BJ (cell line): ENCODE data around the gene FGD1. TPM values are rescaled to one million over a fixed set of nuclear protein-coding genes. Genes with fewer than 3 reads are reported as not detected.
"Not testable (repeated sequence)": the region's sequence is repeated elsewhere in the genome, so short reads cannot be mapped to it uniquely, and the experiment has no call there.

Experiments
- CTCF ChIA-PET: fragments of 350-600 bp; formaldehyde crosslinking; extraction: SDS; loops from one replicate; lab custom pipeline; 2021; ENCODE audit warnings: antibody characterized with exemption, inconsistent platforms; lab: Yijun Ruan, JAX
- POLR2A ChIA-PET: fragments of 300-600 bp; sonication (Branson Sonifier 250); formaldehyde crosslinking; extraction: SDS; loops from one replicate; lab custom pipeline; 2021; ENCODE audit warnings: antibody characterized with exemption; lab: Charles Lee
- DNase-seq: peaks from one replicate; pipeline ENCODE4 v3.0.0-alpha.2; 2011; ENCODE audit warnings: low read depth
- H3K27me3 ChIP-seq: 2 replicates; pipeline ENCODE4 v1.6.0; 2011; ENCODE audit warnings: low read length; ENCODE audit not compliant: control insufficient read depth, insufficient read depth
- H3K36me3 ChIP-seq: 2 replicates; pipeline ENCODE4 v1.5.1; 2011; ENCODE audit warnings: low read length; ENCODE audit not compliant: control insufficient read depth, insufficient read depth
- H3K4me3 ChIP-seq: 2 replicates; pipeline ENCODE4 v1.5.1; 2011; ENCODE audit warnings: low read depth, mild to moderate bottlenecking, control low read depth, low read length
- CTCF ChIP-seq: IDR thresholded peaks from 2 replicates; pipeline ENCODE4 v1.5.1; 2011; ENCODE audit warnings: low read depth, mild to moderate bottlenecking, control low read depth, inconsistent platforms, low read length, moderate library complexity; ENCODE audit not compliant: insufficient read depth
- polyA plus RNA-seq: library from polyadenylated mRNA; depleted of rRNA; stranded (reverse); fragments of >200 nt; gene quantifications from 2 replicates; pipeline ENCODE4 v1.2.3, GENCODE V29; 2011

FGD1 gene
- polyA plus RNA-seq, 1 experiment: 5.6 TPM

DNA sequence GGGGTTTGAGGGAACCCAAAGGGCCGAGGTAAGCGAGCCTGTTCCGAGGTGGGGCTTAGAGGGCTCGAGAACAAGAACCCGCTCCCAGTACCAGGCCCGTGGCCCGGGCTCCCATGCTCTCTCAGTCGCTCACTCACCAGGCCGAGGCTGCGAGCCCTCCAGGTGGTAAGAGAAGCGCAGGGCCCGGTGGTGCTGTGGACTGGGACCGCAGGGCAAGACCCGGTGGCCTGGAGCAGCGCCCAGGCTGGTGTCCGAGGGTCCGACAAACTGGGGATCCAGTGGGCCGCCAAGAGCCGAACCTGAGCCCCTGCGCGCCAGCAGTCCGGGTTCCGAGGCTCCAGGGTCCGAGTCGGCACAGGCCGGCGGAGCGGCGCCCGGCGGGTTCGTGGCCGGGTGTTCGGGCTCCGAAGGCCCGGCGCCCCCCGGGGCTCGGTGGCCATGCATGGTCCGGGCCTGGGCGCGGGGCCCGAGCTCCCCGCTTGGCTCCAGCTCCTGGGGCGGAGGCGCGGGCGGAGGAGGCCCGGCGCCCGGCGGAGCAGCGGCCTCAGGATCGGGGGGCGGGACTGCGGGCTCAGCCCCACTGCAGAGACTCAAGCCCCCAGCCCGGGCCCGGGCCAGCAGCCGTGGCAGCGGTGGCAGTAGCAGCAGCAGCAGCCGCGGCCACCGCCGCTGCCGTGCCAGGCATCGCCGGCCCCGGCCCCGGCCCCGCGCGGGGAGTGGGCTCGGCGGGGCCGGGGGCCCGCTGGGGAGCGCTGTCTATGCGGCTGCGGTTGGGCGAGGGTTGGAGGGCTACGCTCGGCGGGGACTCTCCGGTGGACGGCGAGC, 833 bp downstream of the FGD1 start:
- DNase-seq: no peak
- Histone ChIP-seq H3K27me3 (no peaks in the 10 kb centered on the region), H3K36me3 (no peaks in the 10 kb centered on the region), H3K4me3 (peak overlapping the region; percentile 48)
- no peak for TF ChIP-seq CTCF
- CTCF ChIA-PET: no interaction called here
- POLR2A ChIA-PET: interaction anchor here (0.7 kb wide), 1 partner anchor 35 kb away, joined by 3 read pairs; the partner anchor contains the start of gene GNL3L

DNA sequence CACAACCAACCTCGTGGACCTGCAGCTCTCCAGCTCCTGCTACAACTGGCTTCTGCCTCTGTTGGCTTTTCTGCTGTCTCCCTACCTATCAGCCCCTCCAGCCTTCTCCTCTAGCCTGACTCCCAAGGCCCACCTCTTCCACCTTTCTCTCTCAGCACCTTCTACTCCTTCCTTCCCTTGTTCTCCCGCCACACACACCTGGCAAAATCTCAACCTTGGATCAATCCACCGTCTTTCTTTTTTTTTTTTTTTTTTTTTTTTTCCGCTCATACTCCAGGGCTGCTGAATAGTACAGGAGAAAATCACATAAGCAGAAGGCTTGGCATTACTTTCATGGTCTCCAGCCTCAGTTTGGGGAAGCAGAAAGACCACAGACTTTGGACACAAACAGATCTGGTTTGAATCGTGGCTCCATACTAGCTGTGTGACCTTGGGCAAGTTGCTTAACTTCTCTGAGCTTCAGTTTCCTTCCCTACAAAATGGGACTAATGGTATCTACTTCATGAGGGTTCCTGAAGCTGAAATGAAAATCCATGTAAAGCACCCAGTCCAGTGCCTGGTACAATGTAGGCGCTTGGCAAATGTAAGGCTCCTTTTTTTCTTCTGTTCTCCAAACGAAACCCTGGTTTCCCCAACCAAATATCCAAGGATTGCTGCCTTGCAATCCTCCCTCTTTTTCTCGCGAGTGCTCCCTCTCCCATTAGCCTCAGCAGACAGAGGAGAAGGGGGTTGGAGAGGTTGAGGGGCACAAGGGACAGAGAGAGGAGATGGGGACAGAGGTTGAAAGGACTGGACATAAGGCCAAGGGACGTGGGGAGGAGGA, 1.7 kb downstream of the FGD1 start:
- Histone ChIP-seq H3K4me3 (peak overlapping the region; percentile 48), H3K27me3 (no peaks in the 10 kb centered on the region), H3K36me3 (no peaks in the 10 kb centered on the region)
- CTCF ChIA-PET: interaction anchor here (1.0 kb wide), 1 partner anchor 30 kb away, joined by 4 read pairs; no protein-coding TSS in a partner anchor
- POLR2A ChIA-PET: no interaction called here
- DNase-seq: no peak
- no peak for TF ChIP-seq CTCF

GRCh38 chrX:54492340-54492739, 3.7 kb downstream of the FGD1 start:
- no peaks in the 10 kb centered on the region for H3K36me3 ChIP-seq
- no peak for TF ChIP-seq CTCF
- no peaks in the 10 kb centered on the region for H3K27me3 ChIP-seq
- ChIA-PET POLR2A (no interaction called here), CTCF (no interaction called here)
- no peak overlapping the region for H3K4me3 ChIP-seq
- DNase-seq: no peak

GRCh38 chrX:54489819-54490218, 6.2 kb downstream of the FGD1 start:
- CTCF ChIA-PET, DNase-seq, H3K27me3 ChIP-seq, POLR2A ChIA-PET, H3K36me3 ChIP-seq, H3K4me3 ChIP-seq: not testable (repeated sequence)

- ChIA-PET POLR2A (interaction anchor here (0.6 kb wide), 1 partner anchor 305 kb away, joined by 3 read pairs; no protein-coding TSS in a partner anchor), CTCF (interaction anchor here (0.6 to 1.5 kb wide), 2 partner anchors 17 to 38 kb away, joined by 3 read pairs; no protein-coding TSS in a partner anchor)
- Histone ChIP-seq H3K27me3 (no peaks in the 10 kb centered on the region), H3K4me3 (no peak overlapping the region), H3K36me3 (no peaks in the 10 kb centered on the region)
- TF ChIP-seq CTCF: no peak
- no peak for DNase-seq
These were observed 11.4 kb downstream of the FGD1 start for GRCh38 chrX:54484666-54485065.
